IPS DF 19.7 (cell line): ENCODE data around the gene GBF1.
A peak's percentile ranks its signal among the peaks of the same experiment; 100 is the strongest.
"Not testable (repeated sequence)": the region's sequence is repeated elsewhere in the genome, so short reads cannot be mapped to it uniquely, and the experiment has no call there.

Experiments
- DNase-seq: peaks from one replicate; pipeline ENCODE4 v3.0.0-alpha.2; 2013; ENCODE audit warnings: low read depth, low spot score

Gene GBF1, protein sequence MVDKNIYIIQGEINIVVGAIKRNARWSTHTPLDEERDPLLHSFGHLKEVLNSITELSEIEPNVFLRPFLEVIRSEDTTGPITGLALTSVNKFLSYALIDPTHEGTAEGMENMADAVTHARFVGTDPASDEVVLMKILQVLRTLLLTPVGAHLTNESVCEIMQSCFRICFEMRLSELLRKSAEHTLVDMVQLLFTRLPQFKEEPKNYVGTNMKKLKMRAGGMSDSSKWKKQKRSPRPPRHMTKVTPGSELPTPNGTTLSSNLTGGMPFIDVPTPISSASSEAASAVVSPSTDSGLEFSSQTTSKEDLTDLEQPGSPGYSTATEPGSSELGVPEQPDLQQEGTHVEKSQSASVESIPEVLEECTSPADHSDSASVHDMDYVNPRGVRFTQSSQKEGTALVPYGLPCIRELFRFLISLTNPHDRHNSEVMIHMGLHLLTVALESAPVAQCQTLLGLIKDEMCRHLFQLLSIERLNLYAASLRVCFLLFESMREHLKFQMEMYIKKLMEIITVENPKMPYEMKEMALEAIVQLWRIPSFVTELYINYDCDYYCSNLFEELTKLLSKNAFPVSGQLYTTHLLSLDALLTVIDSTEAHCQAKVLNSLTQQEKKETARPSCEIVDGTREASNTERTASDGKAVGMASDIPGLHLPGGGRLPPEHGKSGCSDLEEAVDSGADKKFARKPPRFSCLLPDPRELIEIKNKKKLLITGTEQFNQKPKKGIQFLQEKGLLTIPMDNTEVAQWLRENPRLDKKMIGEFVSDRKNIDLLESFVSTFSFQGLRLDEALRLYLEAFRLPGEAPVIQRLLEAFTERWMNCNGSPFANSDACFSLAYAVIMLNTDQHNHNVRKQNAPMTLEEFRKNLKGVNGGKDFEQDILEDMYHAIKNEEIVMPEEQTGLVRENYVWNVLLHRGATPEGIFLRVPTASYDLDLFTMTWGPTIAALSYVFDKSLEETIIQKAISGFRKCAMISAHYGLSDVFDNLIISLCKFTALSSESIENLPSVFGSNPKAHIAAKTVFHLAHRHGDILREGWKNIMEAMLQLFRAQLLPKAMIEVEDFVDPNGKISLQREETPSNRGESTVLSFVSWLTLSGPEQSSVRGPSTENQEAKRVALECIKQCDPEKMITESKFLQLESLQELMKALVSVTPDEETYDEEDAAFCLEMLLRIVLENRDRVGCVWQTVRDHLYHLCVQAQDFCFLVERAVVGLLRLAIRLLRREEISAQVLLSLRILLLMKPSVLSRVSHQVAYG (N-terminal part only)

DNA sequence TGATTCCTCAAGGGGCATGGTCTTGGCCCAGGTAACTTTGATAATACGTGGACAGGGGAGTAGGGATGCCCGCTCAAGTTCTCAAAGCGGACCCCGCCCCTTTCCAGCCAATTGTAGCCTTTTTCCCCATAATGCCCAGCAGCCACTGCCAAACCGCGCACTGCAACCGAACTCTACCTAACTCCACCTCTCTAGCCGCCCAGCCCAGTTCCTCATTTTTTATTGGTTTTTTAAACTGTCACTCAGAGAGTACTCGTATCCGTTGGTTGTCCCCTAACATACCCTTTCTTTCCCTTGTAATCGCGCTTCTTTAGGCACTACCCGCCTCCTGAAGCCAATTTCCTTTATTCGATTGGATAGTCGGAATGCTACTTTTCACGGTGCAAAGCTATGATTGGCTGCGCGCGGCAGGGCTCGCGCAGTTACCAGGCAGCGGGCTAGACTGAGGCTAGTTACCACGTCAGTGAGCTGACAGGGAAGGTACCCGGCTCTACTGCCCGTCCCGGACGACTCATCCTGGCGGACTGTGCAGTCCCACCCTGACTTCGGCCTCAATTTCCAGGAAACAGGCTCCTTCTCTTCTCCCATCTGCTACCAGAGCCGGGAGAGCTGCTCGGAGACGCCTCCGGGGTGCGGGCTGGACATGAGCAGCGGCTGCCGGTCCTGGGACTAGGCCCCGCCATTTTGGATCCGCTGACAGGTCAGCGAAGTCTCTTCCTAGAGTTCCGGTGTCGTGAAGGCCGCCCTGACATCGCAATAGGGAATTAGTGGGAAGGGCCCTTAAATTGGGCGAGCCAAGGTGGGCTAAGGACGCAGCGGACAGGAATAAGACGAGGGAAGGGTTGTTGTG, at the start of gene GBF1:
TSS of gene GBF1 (plus strand) at position 451 of the 850 bp plus-strand sequence. CDS start 13,407 bp downstream, outside the sequence.
- peak; percentile 100 for DNase-seq

DNA sequence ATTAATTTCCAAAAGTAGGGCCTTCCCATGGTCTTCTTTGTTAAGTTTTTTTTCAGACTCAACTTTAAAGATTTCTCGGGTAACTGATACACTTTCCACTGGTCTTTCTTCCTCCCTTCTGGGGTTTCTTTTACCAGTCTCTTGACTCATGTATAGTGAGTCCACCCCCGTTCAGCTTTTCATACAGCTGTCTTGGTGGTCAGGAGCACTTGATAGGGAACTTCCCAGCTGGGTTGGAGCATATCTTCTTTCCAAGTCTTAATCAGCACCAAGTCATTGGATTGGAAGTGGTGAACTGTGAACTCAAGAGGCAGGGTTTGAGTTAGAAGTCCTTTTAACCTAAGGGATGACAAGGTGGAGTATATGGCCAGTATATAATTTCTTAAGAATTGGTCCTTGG, 48.4 kb upstream of the GBF1 start:
- DNase-seq, result no peak

DNA sequence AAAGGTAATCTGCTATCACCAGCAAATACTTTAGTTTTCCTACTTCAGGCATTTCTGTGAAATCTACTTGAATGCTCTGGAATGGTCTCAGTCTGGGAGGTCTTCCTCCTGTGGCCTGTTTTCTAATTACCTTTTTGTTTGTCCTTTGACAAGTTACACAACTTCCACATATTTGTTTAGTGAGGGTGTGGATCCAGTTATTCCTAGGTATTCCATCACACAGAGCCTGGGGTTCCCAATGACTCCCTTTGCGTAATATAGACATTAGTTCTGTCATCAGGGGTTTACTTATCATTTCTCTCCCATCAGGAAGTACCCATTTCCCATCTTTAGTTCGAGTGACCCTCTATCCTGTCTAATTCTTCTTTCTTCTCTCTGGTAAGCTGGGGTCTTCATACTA, 47.3 kb upstream of the GBF1 start:
- DNase-seq, result no peak

DNA sequence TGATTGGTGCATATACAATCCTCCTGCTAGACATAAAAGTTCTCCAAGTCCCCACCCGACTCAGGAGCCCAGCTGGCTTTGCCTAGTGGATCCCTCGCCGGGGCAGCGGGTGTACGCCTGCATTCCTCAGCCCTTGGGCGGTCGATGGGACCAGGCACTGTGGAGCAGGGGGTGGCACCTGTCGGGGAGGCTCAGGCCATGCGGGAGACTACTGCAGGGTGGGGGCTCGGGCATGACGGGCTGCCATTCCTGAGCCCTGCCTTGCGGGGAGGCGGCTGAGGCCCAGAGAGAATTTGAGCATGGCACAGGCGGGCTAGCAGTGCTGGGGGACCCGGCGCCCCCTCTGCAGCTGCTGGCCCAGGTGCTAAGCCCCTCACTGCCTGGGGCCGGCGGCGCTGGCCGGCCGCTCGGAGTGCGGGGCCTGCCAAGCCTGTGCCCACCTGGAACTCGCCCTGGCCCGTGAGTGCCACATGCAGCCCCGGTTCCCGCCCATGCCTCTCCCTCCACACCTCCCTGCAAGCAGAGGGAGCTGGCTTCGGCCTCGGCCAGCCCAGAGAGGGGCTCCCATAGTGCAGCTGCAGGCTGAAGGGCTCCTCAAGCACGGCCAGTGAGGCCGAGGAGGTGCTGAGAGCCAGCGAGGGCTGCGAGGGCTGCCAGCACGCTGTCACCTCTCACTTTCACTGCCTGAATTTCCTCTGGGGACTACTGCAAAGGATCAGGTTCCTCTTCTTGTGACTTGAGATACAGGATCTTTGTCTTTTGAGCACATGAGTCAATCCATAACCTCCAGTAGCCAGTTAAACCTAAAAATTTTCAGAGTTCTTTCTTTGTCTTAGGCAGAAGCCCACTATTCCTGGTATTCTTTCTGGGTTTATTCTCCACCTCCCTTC, 44.3 kb upstream of the GBF1 start:
- DNase-seq, result no peak

DNA sequence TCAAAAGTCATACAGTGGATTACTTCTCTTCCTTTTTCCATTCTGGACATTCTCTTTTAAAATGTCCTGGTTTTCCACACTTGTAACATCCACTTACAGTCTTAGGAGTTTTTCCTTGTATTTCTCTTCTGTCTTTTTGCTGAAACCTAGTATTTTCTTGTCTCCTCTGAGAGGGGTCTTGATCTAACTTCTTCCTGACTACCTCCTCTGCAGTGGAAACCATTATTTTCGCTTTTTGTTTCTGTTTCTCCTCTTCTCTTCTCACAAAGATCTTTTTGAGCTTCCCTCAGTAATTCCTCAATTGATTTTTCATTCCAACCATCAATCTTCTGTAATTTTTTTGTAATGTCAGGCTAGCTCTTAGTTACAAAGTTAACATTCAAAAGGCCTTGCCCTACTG, 42.9 kb upstream of the GBF1 start:
- no peak for DNase-seq

DNA sequence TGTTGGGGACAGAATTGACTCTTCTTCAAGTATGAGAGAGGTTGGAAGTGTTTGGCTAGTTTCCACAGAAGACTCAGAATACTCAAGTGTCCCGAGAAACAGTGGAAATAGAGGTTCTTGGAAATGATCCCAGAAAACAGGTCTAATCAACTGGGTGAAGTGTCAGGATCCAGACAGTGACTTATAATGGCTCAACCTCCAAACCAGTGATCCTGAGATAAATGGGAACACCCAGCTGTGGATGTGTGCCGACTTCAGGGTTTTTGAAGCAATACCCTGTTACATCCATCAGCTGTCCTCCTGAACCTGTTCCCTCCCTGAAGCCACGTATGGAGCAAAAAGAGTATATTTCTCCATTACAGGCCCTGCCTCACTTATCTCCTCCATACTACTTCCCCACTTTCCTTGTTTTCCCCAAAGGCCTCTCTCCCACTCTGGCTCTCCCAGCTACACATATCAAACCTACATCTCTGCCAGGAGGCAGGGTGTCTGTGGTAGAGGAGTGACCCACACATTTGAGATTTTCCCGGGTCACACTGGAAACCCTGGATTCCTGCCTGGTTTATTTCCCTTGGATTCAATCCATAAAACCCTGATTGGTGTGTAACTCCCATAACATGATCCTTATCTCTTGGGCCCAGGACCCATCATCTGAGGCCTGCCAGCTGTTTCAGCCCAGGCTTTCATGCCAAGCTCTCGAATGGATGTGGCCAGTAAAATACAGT, 36.9 kb upstream of the GBF1 start:
- no peak for DNase-seq

DNA sequence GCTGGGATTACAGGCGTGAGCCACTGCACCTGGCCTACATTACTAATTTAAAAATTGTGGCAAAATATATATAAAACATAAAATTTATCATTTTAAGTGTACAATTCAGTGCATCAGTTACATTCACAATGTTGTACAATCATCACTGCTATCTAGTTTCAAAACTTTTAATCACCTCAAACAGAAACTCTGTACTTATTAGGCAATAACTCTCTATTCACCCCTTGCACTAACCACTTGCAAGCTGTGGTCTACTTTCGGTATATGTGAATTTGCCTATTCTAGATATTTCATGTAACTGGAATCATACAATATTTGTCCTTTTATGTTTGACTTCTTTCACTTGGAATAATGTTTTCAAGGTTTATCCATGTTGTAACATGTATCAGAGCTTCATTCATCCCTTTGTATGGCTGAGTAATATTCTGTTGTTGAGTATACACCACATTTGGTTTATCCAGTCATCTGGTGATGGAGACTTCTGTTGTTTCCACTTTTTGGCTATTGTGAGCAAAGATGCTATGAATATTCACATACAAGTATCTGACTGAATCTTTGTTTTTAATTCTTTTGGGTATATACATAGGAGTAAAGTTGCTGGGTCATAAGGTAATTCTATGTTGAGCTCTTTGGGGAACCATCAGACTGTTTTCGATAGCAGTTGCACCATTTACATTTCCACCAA, 33.6 kb upstream of the GBF1 start:
- DNase-seq, result no peak

DNA sequence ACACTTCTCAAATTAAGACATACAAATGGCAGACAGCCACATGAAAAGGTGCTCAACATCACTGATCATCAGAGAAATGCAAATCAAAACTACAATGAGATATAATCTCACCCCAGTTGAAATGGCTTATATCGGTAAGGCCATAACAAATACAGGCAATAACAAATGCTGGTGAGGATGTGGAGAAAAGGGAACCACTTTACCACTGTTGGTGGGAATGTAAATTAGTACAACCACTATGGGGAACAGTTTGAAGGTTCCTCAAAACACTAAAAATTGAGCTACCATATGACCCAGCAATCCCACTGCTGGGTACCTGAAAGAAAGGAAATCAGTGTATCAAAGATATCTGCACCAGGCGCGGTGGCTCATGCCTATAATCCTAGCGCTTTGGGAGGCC, 31.7 kb upstream of the GBF1 start:
- not testable (repeated sequence) for DNase-seq

DNA sequence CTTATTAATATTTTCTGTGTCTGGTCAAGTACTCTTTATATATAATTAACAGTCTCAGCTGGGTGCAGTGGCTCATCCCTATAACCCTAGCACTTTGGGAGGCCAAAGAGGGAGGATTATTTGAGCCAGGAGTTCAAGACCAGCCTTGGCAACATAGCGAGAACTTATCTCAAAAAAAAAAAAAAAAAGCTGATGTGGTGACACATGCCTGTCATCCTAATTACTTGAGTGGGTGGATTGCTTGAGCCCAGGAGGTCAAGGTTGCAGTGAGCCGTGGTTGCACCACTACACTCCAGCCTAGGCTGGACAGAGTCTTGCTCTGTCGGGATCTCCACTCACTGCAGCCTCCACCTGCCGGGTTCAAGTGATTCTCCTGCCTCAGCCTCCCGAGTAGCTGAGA, 26.0 kb upstream of the GBF1 start:
- DNase-seq, result no peak

DNA sequence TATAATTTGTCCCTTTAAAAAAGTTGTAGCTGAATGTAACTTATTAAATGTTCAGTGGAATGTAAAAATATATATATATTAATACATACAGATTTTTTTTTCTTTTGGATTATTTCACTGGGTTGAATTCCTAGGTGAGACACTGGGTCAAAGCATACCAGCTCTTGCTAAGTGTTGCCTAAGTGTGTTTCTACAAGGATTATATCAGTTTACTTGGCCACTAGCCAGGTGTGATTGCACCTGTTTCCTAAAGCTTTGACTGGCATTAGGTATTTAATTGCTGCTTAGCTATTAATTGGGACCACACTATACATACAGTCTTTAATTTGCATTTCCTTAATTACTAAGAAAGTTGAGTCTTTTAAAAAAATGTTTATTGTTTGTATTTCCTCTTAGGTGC, 24.7 kb upstream of the GBF1 start:
- DNase-seq, result no peak

DNA sequence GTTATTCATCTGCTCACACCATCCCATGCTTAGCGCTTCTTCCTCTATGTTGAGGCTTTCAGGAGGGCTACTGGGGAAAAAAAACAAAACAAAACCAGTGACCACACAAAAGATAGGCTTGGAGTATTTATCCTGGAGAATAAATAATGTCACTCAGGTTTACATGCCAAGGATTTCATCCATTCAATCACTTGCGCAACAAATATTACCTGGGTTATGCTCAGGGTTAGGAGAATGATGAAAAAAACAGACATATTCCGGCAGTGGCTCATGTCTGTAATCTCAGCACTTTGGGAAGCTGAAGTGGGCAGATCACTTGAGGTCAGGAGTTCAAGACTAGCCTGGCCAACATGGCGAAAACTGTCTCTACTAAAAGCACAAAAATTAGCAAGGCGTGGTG, 22.5 kb upstream of the GBF1 start:
- no peak for DNase-seq

DNA sequence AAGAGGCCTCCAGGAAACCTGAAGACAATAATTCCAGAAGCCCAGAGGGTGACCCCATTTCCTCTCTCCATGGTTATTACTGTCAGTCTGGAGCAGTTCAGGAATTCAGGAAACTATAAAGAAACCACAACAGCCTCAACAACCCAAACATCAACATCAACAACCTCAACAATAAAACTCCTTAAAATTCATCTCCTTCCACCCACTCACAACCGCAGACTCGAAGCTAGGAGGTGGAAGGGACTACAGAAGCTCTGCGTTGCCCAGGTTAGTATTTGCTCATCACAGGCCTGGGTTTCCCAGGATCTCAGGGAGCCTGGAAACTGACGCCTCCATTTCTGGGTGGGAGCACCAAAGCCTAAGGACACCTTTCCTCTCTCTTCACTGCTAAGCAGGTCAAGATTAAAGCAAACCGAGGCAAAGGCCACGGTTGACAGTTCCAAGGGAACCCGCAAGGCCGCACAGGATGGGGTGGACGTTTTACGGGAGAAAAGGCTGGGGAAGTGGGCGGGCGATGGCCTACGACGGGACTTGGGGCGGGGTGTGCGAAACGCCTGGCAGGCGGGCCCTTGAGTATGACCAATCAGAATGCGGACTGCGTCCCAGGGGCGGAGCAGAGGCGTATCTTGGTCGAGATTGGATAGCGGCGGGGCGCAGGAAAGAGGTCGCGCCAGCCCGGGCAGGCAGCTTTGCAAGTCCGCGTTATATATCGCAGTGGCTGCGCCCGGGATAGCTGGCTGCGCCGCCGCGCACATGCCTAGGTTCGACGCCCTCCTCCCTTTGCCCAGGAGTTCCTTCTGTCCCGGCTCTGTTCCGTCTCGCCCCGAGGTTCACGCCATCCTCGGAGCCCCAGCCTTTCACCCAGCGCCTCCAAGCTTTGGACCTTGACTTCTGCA, 19.4 kb upstream of the GBF1 start, which contains the start of gene ELOVL3:
TSS of gene ELOVL3 (plus strand) at position 654 of the 896 bp plus-strand sequence. CDS start 250 bp downstream, outside the sequence.
- DNase-seq, result peak; percentile 89

DNA sequence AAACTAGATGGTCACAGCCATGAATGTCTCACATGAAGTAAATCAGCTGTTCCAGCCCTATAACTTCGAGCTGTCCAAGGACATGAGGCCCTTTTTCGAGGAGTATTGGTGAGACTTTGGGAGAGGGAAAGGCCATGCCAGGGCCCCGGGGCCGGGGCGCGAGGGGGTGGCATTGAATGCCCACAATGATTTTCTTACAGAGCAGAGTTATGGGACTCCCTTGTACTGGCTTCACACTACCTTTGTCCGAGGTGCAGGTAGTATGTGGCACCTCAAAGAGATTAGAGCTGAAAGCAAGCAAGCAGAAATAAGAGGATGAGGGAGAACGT, 18.8 kb upstream of the GBF1 start:
- DNase-seq, result no peak

DNA sequence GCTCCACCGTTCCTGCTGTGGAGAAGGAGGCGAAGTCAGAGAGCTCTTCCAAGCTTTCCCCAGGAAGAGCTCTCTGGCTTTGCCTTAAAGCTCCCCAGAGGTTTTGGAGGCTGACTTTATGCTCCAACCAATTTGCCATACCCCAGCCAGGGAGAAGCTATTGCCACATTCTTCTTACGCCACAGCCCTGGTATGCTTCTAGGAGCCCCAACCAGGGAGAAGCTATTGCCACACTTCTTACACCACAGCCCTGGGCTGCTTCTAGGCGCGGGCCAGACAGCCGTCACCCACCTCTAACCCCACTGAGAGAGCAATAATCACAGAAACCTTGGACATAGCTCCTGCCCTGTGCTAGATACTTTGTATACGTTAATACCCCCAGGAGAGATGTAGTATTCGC, 18.3 kb upstream of the GBF1 start:
- DNase-seq, result no peak

DNA sequence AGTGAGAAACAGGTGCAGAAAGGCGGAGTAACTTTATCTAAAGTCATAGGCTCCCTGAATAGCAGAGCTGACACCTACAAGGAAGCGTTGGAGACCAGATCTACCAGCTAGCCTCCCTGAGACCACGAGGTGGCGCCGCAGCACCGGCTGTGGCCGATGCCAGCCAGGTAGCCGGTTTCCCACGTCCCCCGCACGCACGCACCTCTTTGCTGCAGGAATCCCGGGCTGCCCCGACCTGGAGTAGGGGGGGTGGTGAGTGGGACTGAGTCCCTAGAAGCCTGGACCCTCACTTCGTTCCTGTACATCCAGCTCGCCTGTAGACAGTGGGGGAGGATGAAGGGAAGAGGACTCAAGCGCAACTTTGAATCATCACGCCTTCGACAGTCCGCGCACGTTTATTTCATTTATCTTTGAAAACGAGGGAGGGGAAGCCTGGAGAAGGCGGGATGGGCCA, 15.5 kb upstream of the GBF1 start:
- no peak for DNase-seq

DNA sequence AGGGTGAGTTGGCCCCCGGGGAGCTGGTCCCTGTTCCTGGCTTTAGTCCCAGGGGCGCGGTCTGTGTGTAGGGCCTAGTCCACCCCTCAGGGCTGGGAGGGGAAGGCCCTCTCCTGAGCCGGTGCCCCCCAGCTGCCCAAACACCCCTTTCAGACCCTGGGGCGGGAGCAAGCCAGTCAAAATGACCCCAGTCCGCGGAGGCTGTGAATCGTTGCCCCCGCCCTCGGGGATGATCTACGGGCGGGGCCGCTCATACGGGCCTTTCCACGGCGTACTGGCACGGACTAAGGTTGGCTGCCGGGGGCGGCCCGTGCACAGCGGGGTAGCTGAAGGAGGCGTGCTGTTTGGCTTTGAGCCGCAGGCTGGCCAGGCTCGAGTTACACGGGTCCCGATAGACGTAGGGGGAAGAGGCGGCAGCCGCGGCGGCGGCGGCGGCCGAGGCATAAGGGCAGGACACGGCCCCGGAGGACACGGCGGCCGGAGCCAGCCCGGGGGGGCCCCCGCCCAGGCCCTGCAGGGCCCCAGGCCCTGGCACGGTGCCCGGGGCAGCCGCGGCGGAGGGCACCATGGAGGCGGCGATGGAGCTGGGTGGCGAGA, 15.0 kb upstream of the GBF1 start:
- no peak for DNase-seq

DNA sequence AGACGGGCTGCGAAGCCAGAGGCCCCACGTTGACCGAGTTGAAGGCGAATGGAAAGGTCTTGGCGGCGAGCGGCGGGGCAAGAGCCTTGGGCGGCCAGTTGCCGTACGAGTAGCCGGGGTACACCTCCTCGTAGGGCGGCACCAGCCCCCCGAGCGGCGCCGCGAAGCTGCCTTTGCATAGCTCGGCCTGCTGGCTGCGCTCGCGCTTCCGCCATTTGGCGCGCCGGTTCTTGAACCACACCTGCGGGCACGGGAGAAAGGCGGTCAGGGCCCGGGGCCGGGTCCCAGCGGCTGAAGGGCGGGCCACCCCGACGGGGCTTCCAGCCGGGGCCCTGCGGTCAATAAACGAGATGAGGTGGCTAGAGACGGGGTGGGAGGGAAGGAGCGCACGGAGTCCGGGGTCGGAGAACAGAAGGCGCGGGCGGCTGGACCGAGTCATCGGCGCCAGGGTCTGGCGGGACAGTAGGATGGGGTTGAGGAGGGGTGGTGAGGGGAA, 14.4 kb upstream of the GBF1 start:
- DNase-seq, result no peak
